NCI-H1694 (cell line): ENCODE measurements around the gene TPT1.
"Not testable (repeated sequence)": the region's sequence is repeated elsewhere in the genome, so short reads cannot be mapped to it uniquely, and the experiment has no call there.

Experiments used
- DNase-seq: peaks from one replicate; lab custom pipeline; 2025; lab: John Stamatoyannopoulos, UW

Gene TPT1

GRCh38 chr13:45301263-45301662, 39.7 kb downstream of the TPT1 start:
- no peak for DNase-seq

- no peak for DNase-seq
These were observed 40.6 kb downstream of the TPT1 start for GRCh38 chr13:45300190-45300985.

GRCh38 chr13:45299194-45299593, 41.8 kb downstream of the TPT1 start:
- DNase-seq: no peak

GRCh38 chr13:45298550-45298949, 42.4 kb downstream of the TPT1 start:
- not testable (repeated sequence) for DNase-seq

- no peak for DNase-seq
These were observed 42.8 kb downstream of the TPT1 start for GRCh38 chr13:45298206-45298505.

GRCh38 chr13:45297456-45298205, 43.4 kb downstream of the TPT1 start:
- no peak for DNase-seq

GRCh38 chr13:45296259-45296658, 44.7 kb downstream of the TPT1 start:
- no peak for DNase-seq

- no peak for DNase-seq
These were observed 45.4 kb downstream of the TPT1 start for GRCh38 chr13:45295536-45295935.

- DNase-seq: no peak
These were observed 48.8 kb downstream of the TPT1 start for GRCh38 chr13:45292176-45292575.

- DNase-seq: no peak
These were observed 50.9 kb downstream of the TPT1 start for GRCh38 chr13:45289936-45290563.
